NB4 (cell line): ENCODE measurements around the gene EEA1.

Experiments
- DNase-seq: peaks from one replicate; pipeline ENCODE4 v3.0.0; 2010; ENCODE audit warnings: low read depth
- H3K4me3 ChIP-seq: one replicate; pipeline ENCODE4 v1.5.1; 2011; ENCODE audit warnings: mild to moderate bottlenecking, low read depth, low read length, moderate library complexity
- MAX ChIP-seq: IDR thresholded peaks from 2 replicates; pipeline ENCODE4 v1.6.1; 2011; ENCODE audit warnings: low read depth, low read length
- MYC ChIP-seq: IDR thresholded peaks from 2 replicates; pipeline ENCODE4 v1.6.1; 2011; ENCODE audit warnings: low read depth, low read length
- POLR2A ChIP-seq: IDR thresholded peaks from 2 replicates; pipeline ENCODE4 v1.6.1; 2011; ENCODE audit warnings: mild to moderate bottlenecking; ENCODE audit not compliant: insufficient read length; ENCODE audit errors: extremely low read depth
- TF ChIP-seq, protein P1 (sequence below): IDR thresholded peaks from one replicate; pipeline ENCODE4 v1.5.1; 2012; ENCODE audit warnings: low read depth, low read length

The EEA1 gene

GRCh38 chr12:92829686-92830282 is 99.3 kb downstream of the EEA1 start:
- DNase-seq = no peak
- H3K4me3 ChIP-seq = no peak overlapping the region
- TF ChIP-seq MAX = no peak

GRCh38 chr12:92828565-92828964 is 100.5 kb downstream of the EEA1 start:
- no peak for DNase-seq
- no peak overlapping the region for H3K4me3 ChIP-seq
- TF ChIP-seq POLR2A (no peak), MAX (no peak), MYC (no peak)
- TF ChIP-seq, protein P1, sequence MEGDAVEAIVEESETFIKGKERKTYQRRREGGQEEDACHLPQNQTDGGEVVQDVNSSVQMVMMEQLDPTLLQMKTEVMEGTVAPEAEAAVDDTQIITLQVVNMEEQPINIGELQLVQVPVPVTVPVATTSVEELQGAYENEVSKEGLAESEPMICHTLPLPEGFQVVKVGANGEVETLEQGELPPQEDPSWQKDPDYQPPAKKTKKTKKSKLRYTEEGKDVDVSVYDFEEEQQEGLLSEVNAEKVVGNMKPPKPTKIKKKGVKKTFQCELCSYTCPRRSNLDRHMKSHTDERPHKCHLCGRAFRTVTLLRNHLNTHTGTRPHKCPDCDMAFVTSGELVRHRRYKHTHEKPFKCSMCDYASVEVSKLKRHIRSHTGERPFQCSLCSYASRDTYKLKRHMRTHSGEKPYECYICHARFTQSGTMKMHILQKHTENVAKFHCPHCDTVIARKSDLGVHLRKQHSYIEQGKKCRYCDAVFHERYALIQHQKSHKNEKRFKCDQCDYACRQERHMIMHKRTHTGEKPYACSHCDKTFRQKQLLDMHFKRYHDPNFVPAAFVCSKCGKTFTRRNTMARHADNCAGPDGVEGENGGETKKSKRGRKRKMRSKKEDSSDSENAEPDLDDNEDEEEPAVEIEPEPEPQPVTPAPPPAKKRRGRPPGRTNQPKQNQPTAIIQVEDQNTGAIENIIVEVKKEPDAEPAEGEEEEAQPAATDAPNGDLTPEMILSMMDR = no peak

DNA sequence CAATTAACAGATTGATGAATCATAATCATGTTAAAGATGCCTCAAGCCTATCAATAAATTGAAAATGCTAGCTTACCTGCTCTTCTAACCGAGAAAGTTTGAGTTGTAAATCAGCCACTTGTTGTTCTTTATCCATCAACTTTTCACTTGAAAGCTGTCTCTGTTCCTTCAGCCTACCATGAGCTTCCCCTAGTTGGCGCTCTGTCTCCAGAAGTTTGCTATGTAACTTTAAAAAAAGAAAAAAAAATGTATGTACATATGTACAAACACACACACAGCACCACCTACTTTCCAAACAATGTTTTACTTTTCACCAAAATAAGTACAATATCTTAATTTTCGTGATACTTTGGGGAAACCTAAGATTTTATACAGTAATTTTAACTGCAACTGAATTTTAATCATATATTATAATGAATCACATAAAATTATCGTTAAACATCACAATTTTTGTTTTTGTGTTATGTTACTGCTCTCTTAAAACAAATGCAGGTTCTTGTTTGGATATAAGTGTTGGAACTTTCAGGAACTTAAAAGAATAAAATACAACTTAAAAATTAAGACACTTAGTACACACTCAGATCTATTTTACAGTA is 101.2 kb downstream of the EEA1 start:
- DNase-seq = peak; percentile 66
- no peak overlapping the region for H3K4me3 ChIP-seq
- TF ChIP-seq POLR2A (no peak), MAX (no peak), MYC (no peak)
- TF ChIP-seq, protein P1 = peak; percentile 94

DNA sequence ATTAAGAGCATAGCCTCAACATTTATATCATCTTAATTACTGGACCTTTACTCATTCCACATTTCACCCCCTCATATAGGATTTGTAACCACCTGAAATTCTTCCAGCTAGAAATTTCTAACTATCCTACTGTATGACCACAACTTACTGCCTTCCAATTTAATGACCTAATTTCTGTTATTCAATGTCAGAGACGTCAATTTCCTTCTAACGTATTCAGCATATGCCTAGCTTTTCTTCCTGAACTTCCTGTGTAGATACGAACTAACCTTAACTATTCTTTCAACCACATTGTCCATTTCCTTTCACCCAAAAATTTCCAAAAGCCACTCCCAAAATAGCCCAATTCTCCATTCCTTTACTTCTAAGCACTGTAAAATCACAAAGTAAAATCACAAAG is 108.0 kb downstream of the EEA1 start:
- no peak for DNase-seq
- TF ChIP-seq MYC (no peak), MAX (no peak), POLR2A (no peak)
- TF ChIP-seq, protein P1 = no peak
- no peak overlapping the region for H3K4me3 ChIP-seq

DNA sequence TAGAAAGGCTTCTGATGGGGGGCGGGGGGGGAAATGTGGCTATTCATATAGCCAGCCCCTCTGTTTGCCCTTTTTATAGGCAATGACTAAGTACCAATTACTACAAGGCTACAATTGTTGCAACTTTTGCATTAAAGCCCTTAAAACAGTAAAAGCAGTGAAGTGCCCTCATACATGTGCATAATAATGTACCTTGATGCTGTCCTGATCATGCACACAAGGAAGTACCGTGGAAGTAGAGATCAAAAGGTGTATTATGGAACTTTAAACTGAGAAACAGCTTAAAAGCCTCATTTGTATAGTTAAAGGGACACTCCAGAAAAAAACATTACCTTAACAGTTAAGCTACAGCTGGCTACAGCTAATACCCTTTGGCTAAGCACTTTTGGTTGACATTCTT is 114.5 kb downstream of the EEA1 start:
- TF ChIP-seq, protein P1 = no peak
- no peak for TF ChIP-seq MAX
- no peak for TF ChIP-seq POLR2A
- TF ChIP-seq MYC = no peak
- DNase-seq = no peak

DNA sequence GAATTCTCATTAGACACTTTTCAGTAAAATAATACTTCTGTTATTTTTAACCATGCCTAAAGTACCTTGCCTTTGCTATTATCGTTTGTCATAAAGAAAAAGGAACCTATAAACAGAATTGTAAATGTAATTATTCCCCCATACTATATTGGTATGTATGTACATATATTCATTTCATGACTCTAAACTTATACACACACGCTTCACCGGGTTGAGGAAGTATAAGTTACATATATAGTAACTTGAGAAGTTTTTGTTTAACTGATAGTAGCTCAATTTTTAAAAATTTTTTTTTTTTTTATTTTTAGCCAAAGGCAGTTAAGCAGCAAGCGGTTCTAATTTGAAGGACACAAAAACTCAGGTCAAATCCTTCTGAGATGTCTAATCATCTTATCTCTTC is 118.7 kb downstream of the EEA1 start:
- TF ChIP-seq MAX (no peak), POLR2A (no peak), MYC (no peak)
- TF ChIP-seq, protein P1 = no peak
- DNase-seq = no peak
- no peak overlapping the region for H3K4me3 ChIP-seq

More for the DNA sequence above, 114.5 kb downstream of the EEA1 start:
- H3K4me3 ChIP-seq = no peak overlapping the region
